ENCODE results near the gene LRCH3. TPM values are rescaled to one million over a fixed set of nuclear protein-coding genes. Genes with fewer than 3 reads are reported as not detected.

The LRCH3 gene
- total RNA-seq, 4 donors from 2014 or later: 34.6 to 160 (median 55.2) TPM

DNA sequence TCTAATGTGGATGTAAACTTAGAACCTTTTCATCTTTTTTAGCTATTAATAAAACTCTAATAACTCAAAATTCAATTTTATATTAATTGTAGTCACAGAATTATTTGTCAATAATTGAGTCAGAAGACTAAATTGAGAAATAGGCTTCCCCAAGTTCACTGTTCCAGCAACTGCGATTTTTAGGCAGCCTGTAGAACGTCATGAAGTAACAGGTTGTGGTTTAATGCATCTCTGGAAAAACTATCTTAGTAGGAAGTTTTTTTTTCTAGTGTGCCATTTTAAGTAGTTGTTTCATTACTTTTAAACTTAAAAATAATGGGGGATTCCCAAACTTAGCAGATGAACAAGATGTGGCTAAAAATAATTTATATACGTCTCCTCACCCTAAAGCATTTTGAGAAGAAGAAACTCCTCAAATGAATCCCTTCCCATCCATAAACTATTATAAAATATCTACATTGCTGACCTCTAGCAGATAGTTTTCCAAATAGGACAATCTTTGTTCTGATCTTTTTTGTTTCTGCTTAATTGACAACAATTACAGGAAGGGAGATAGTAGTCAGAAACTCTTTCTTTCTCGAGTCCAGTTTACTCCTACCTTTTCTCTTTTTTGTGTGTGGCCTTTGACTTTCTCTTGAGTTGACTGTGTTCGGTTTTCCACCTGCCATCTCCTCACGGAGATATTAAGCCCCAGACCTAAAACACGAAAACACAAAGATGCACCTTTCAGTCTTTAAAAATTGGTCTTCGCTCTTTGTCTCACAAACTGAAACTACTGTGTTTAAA lies 43.1 kb downstream of the LRCH3 start:
- Histone ChIP-seq H3K27me3 (no peaks in the 10 kb centered on the region), H3K27ac (replicated peaks in 1 of 4) (no peak overlapping the region), H3K9me3 (no peaks in the 10 kb centered on the region), H3K36me3 (peaks cover 14 to 92% (median 66%) of the 10 kb centered on the region in 4 donors), H3K4me1 (no peaks in the 10 kb centered on the region), H3K4me3 (no peak overlapping the region)
- WGBS: 91% methylated on average over 8 of the region's 8 CpGs
- intact Hi-C loops (cut with DNase I): no loop called here
- no peak for TF ChIP-seq POLR2A (IDR thresholded peaks at IDR 0.05; ENCODE audit: low read depth)
- TF ChIP-seq, protein P1, sequence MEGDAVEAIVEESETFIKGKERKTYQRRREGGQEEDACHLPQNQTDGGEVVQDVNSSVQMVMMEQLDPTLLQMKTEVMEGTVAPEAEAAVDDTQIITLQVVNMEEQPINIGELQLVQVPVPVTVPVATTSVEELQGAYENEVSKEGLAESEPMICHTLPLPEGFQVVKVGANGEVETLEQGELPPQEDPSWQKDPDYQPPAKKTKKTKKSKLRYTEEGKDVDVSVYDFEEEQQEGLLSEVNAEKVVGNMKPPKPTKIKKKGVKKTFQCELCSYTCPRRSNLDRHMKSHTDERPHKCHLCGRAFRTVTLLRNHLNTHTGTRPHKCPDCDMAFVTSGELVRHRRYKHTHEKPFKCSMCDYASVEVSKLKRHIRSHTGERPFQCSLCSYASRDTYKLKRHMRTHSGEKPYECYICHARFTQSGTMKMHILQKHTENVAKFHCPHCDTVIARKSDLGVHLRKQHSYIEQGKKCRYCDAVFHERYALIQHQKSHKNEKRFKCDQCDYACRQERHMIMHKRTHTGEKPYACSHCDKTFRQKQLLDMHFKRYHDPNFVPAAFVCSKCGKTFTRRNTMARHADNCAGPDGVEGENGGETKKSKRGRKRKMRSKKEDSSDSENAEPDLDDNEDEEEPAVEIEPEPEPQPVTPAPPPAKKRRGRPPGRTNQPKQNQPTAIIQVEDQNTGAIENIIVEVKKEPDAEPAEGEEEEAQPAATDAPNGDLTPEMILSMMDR (IDR thresholded peaks at IDR 0.05): no peak
- TF ChIP-seq EP300 (IDR thresholded peaks at IDR 0.05): no peak
- no peak for TF ChIP-seq POLR2AphosphoS5 (IDR thresholded peaks at IDR 0.05)
- no peak for DNase-seq (ENCODE audit: extremely low spot score)

DNA sequence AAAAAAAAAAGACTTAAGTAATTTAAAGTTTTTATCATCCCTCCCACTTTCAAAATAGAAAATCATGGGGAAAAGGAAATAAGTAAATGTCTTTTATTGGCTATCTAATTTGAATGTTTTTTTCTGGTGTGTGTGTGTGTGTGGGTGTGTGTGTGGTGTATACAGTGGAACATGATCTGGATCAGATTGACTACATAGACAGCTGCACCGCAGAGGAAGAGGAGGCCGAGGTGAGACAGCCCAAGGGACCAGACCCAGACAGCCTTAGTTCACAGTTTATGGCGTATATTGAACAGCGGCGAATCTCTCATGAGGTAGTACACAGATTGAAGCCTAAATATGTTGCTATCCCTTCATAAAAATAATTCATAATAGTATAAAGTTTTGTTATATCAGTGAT lies 44.5 kb downstream of the LRCH3 start:
- no peak for DNase-seq (ENCODE audit: extremely low spot score)
- Histone ChIP-seq H3K36me3 (peaks cover 27 to 94% (median 67%) of the 10 kb centered on the region in 4 donors), H3K27me3 (no peaks in the 10 kb centered on the region), H3K27ac (replicated peaks in 1 of 4) (no peak overlapping the region), H3K4me3 (no peak overlapping the region), H3K9me3 (no peaks in the 10 kb centered on the region), H3K4me1 (no peaks in the 10 kb centered on the region)
- TF ChIP-seq EP300 (IDR thresholded peaks at IDR 0.05) (no peak), POLR2AphosphoS5 (IDR thresholded peaks at IDR 0.05) (no peak), POLR2A (IDR thresholded peaks at IDR 0.05; ENCODE audit: low read depth) (no peak)
- TF ChIP-seq, protein P1 (IDR thresholded peaks at IDR 0.05): no peak
- 94% methylated on average over 5 of the region's 5 CpGs for WGBS
- intact Hi-C loops (cut with DNase I): no loop called here

DNA sequence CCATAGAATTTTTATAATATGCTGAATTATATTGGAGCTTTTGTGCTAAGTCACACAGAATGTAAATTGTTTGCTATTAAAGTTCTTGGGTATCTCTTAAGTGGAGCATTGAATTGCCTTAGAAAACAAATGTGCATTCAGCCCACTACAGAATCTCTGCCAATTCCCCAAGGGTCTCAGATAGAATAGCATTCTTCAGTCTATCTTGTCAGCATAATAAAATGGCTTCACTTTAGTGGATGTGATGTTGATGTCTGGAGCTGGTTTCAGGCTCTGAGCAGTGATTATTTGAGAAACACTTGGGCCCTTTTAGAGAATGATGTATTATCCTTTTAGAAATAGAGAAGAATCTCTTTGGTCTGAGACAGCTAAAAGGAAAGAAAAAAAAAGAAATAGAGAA lies 45.2 kb downstream of the LRCH3 start:
- Histone ChIP-seq H3K27ac (replicated peaks in 1 of 4) (no peak overlapping the region), H3K9me3 (no peaks in the 10 kb centered on the region), H3K4me1 (no peaks in the 10 kb centered on the region), H3K4me3 (no peak overlapping the region), H3K27me3 (no peaks in the 10 kb centered on the region), H3K36me3 (peaks cover 34 to 94% (median 68%) of the 10 kb centered on the region in 4 donors)
- no peak for TF ChIP-seq POLR2AphosphoS5 (IDR thresholded peaks at IDR 0.05)
- TF ChIP-seq, protein P1 (IDR thresholded peaks at IDR 0.05): no peak
- TF ChIP-seq POLR2A (IDR thresholded peaks at IDR 0.05; ENCODE audit: low read depth): no peak
- TF ChIP-seq EP300 (IDR thresholded peaks at IDR 0.05): no peak
- DNase-seq (ENCODE audit: extremely low spot score): no peak
- intact Hi-C loops (cut with DNase I): no loop called here

DNA sequence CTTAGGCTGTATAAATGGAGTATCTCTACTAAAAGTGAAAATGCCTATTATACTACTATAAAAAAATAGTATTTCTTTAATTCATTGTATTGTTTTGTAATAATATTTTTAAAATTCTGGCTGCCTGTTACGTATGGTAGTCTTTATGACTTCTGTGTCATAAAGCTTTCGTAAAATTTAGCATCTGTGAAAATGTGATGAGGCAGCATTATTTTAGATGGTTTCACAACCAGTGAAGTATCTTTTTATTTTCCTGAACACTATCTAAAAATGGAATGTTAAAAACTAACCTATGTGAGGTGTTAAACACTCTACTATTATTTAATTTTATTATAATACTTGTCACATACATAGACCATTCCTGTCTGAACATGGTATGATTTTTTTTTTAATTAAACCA lies 46.2 kb downstream of the LRCH3 start:
- H3K4me1 ChIP-seq: no peaks in the 10 kb centered on the region
- no peak overlapping the region for H3K4me3 ChIP-seq
- 94% methylated on average over 2 of the region's 2 CpGs for WGBS
- intact Hi-C loops (cut with DNase I): no loop called here
- TF ChIP-seq POLR2AphosphoS5 (IDR thresholded peaks at IDR 0.05) (no peak), POLR2A (IDR thresholded peaks at IDR 0.05; ENCODE audit: low read depth) (no peak), EP300 (IDR thresholded peaks at IDR 0.05) (no peak)
- TF ChIP-seq, protein P1 (IDR thresholded peaks at IDR 0.05): no peak
- H3K27me3 ChIP-seq: no peaks in the 10 kb centered on the region
- no peaks in the 10 kb centered on the region for H3K9me3 ChIP-seq
- no peak for DNase-seq (ENCODE audit: extremely low spot score)
- no peak overlapping the region for H3K27ac ChIP-seq (replicated peaks in 1 of 4)
- peaks cover 35 to 94% (median 69%) of the 10 kb centered on the region in 4 donors for H3K36me3 ChIP-seq

Data from esophagus muscularis mucosa (tissue), 4 donors.